ENCODE results near the gene RHBDL3.
"Not testable (repeated sequence)": the region's sequence is repeated elsewhere in the genome, so short reads cannot be mapped to it uniquely, and the experiment has no call there.

RHBDL3 gene

GRCh38 chr17:32319548-32319905, 53.9 kb downstream of the RHBDL3 start:
- peak; percentile 44 to 57 (median 49) for DNase-seq
- no peaks in the 10 kb centered on the region for H3K27me3 ChIP-seq (replicated peaks; ENCODE audit: control insufficient read depth, insufficient read depth, low read length, poor library complexity, severe bottlenecking)
- H3K4me1 ChIP-seq (ENCODE audit: control insufficient read depth, insufficient read depth, low read length, poor library complexity, severe bottlenecking) = peaks cover 10% of the 10 kb centered on the region
- no peak overlapping the region for H3K27ac ChIP-seq (ENCODE audit: insufficient read depth, low read length, poor library complexity, severe bottlenecking)
- H3K9me3 ChIP-seq (ENCODE audit: control insufficient read depth, low read length) = no peaks in the 10 kb centered on the region
- no peaks in the 10 kb centered on the region for H3K36me3 ChIP-seq (ENCODE audit: control insufficient read depth, insufficient read depth, low read length)
- H3K4me3 ChIP-seq (ENCODE audit: insufficient read depth, low read depth, low read length, poor library complexity, severe bottlenecking) = no peak overlapping the region

GRCh38 chr17:32320080-32320479, 54.4 kb downstream of the RHBDL3 start:
- not testable (repeated sequence) for DNase-seq; H3K9me3 ChIP-seq (ENCODE audit: control insufficient read depth, low read length); H3K4me3 ChIP-seq (ENCODE audit: insufficient read depth, low read depth, low read length, poor library complexity, severe bottlenecking); H3K36me3 ChIP-seq (ENCODE audit: control insufficient read depth, insufficient read depth, low read length); H3K27me3 ChIP-seq (replicated peaks; ENCODE audit: control insufficient read depth, insufficient read depth, low read length, poor library complexity, severe bottlenecking); H3K4me1 ChIP-seq (ENCODE audit: control insufficient read depth, insufficient read depth, low read length, poor library complexity, severe bottlenecking); H3K27ac ChIP-seq (ENCODE audit: insufficient read depth, low read length, poor library complexity, severe bottlenecking)

- H3K36me3 ChIP-seq (ENCODE audit: control insufficient read depth, insufficient read depth, low read length) = no peaks in the 10 kb centered on the region
- H3K9me3 ChIP-seq (ENCODE audit: control insufficient read depth, low read length) = no peaks in the 10 kb centered on the region
- no peak for DNase-seq
- no peak overlapping the region for H3K4me3 ChIP-seq (ENCODE audit: insufficient read depth, low read depth, low read length, poor library complexity, severe bottlenecking)
- H3K27ac ChIP-seq (ENCODE audit: insufficient read depth, low read length, poor library complexity, severe bottlenecking) = no peak overlapping the region
- no peaks in the 10 kb centered on the region for H3K27me3 ChIP-seq (replicated peaks; ENCODE audit: control insufficient read depth, insufficient read depth, low read length, poor library complexity, severe bottlenecking)
- H3K4me1 ChIP-seq (ENCODE audit: control insufficient read depth, insufficient read depth, low read length, poor library complexity, severe bottlenecking) = peaks cover 10% of the 10 kb centered on the region
Measured at GRCh38 chr17:32320847-32321246, 55.2 kb downstream of the RHBDL3 start.

- Histone ChIP-seq H3K4me3 (ENCODE audit: insufficient read depth, low read depth, low read length, poor library complexity, severe bottlenecking) (no peak overlapping the region), H3K36me3 (ENCODE audit: control insufficient read depth, insufficient read depth, low read length) (no peaks in the 10 kb centered on the region), H3K27ac (ENCODE audit: insufficient read depth, low read length, poor library complexity, severe bottlenecking) (no peak overlapping the region), H3K9me3 (ENCODE audit: control insufficient read depth, low read length) (no peaks in the 10 kb centered on the region), H3K27me3 (replicated peaks; ENCODE audit: control insufficient read depth, insufficient read depth, low read length, poor library complexity, severe bottlenecking) (no peaks in the 10 kb centered on the region), H3K4me1 (ENCODE audit: control insufficient read depth, insufficient read depth, low read length, poor library complexity, severe bottlenecking) (peaks cover 10% of the 10 kb centered on the region)
- DNase-seq = no peak
Measured at GRCh38 chr17:32323046-32323445, 57.4 kb downstream of the RHBDL3 start.

- peak in 1 of 3 donors; percentile 9 for DNase-seq
- H3K4me1 ChIP-seq (ENCODE audit: control insufficient read depth, insufficient read depth, low read length, poor library complexity, severe bottlenecking) = peaks cover 10% of the 10 kb centered on the region
- H3K9me3 ChIP-seq (ENCODE audit: control insufficient read depth, low read length) = no peaks in the 10 kb centered on the region
- peak overlapping the region; percentile 40 for H3K27ac ChIP-seq (ENCODE audit: insufficient read depth, low read length, poor library complexity, severe bottlenecking)
- no peaks in the 10 kb centered on the region for H3K36me3 ChIP-seq (ENCODE audit: control insufficient read depth, insufficient read depth, low read length)
- peak overlapping the region; percentile 24 for H3K4me3 ChIP-seq (ENCODE audit: insufficient read depth, low read depth, low read length, poor library complexity, severe bottlenecking)
- no peaks in the 10 kb centered on the region for H3K27me3 ChIP-seq (replicated peaks; ENCODE audit: control insufficient read depth, insufficient read depth, low read length, poor library complexity, severe bottlenecking)
Measured at GRCh38 chr17:32323811-32324491, 58.3 kb downstream of the RHBDL3 start.

GRCh38 chr17:32327911-32328310, 62.3 kb downstream of the RHBDL3 start:
- DNase-seq = no peak
- no peak overlapping the region for H3K4me3 ChIP-seq (ENCODE audit: insufficient read depth, low read depth, low read length, poor library complexity, severe bottlenecking)
- no peaks in the 10 kb centered on the region for H3K27me3 ChIP-seq (replicated peaks; ENCODE audit: control insufficient read depth, insufficient read depth, low read length, poor library complexity, severe bottlenecking)
- no peaks in the 10 kb centered on the region for H3K9me3 ChIP-seq (ENCODE audit: control insufficient read depth, low read length)
- peaks cover 12% of the 10 kb centered on the region for H3K4me1 ChIP-seq (ENCODE audit: control insufficient read depth, insufficient read depth, low read length, poor library complexity, severe bottlenecking)
- no peaks in the 10 kb centered on the region for H3K36me3 ChIP-seq (ENCODE audit: control insufficient read depth, insufficient read depth, low read length)
- H3K27ac ChIP-seq (ENCODE audit: insufficient read depth, low read length, poor library complexity, severe bottlenecking) = no peak overlapping the region

GRCh38 chr17:32330147-32330546, 64.5 kb downstream of the RHBDL3 start:
- Histone ChIP-seq H3K9me3 (ENCODE audit: control insufficient read depth, low read length) (no peaks in the 10 kb centered on the region), H3K27ac (ENCODE audit: insufficient read depth, low read length, poor library complexity, severe bottlenecking) (no peak overlapping the region), H3K36me3 (ENCODE audit: control insufficient read depth, insufficient read depth, low read length) (peaks cover 12% of the 10 kb centered on the region), H3K4me3 (ENCODE audit: insufficient read depth, low read depth, low read length, poor library complexity, severe bottlenecking) (no peak overlapping the region), H3K27me3 (replicated peaks; ENCODE audit: control insufficient read depth, insufficient read depth, low read length, poor library complexity, severe bottlenecking) (no peaks in the 10 kb centered on the region), H3K4me1 (ENCODE audit: control insufficient read depth, insufficient read depth, low read length, poor library complexity, severe bottlenecking) (peaks cover 2% of the 10 kb centered on the region)
- no peak for DNase-seq

- Histone ChIP-seq H3K27ac (ENCODE audit: insufficient read depth, low read length, poor library complexity, severe bottlenecking) (peak overlapping the region; percentile 21), H3K9me3 (ENCODE audit: control insufficient read depth, low read length) (no peaks in the 10 kb centered on the region), H3K4me3 (ENCODE audit: insufficient read depth, low read depth, low read length, poor library complexity, severe bottlenecking) (no peak overlapping the region), H3K36me3 (ENCODE audit: control insufficient read depth, insufficient read depth, low read length) (peaks cover 15% of the 10 kb centered on the region), H3K27me3 (replicated peaks; ENCODE audit: control insufficient read depth, insufficient read depth, low read length, poor library complexity, severe bottlenecking) (no peaks in the 10 kb centered on the region), H3K4me1 (ENCODE audit: control insufficient read depth, insufficient read depth, low read length, poor library complexity, severe bottlenecking) (peaks cover 2% of the 10 kb centered on the region)
- no peak for DNase-seq
Measured at GRCh38 chr17:32331243-32332040, 65.8 kb downstream of the RHBDL3 start.

GRCh38 chr17:32333187-32333586, 67.6 kb downstream of the RHBDL3 start:
- Histone ChIP-seq H3K27ac (ENCODE audit: insufficient read depth, low read length, poor library complexity, severe bottlenecking) (no peak overlapping the region), H3K4me1 (ENCODE audit: control insufficient read depth, insufficient read depth, low read length, poor library complexity, severe bottlenecking) (peaks cover 2% of the 10 kb centered on the region), H3K36me3 (ENCODE audit: control insufficient read depth, insufficient read depth, low read length) (peaks cover 24% of the 10 kb centered on the region), H3K9me3 (ENCODE audit: control insufficient read depth, low read length) (no peaks in the 10 kb centered on the region), H3K4me3 (ENCODE audit: insufficient read depth, low read depth, low read length, poor library complexity, severe bottlenecking) (no peak overlapping the region), H3K27me3 (replicated peaks; ENCODE audit: control insufficient read depth, insufficient read depth, low read length, poor library complexity, severe bottlenecking) (no peaks in the 10 kb centered on the region)
- no peak for DNase-seq

GRCh38 chr17:32335046-32335445, 69.4 kb downstream of the RHBDL3 start:
- H3K36me3 ChIP-seq (ENCODE audit: control insufficient read depth, insufficient read depth, low read length) = peaks cover 37% of the 10 kb centered on the region
- H3K27me3 ChIP-seq (replicated peaks; ENCODE audit: control insufficient read depth, insufficient read depth, low read length, poor library complexity, severe bottlenecking) = no peaks in the 10 kb centered on the region
- no peak for DNase-seq
- H3K4me3 ChIP-seq (ENCODE audit: insufficient read depth, low read depth, low read length, poor library complexity, severe bottlenecking) = no peak overlapping the region
- H3K9me3 ChIP-seq (ENCODE audit: control insufficient read depth, low read length) = no peaks in the 10 kb centered on the region
- no peak overlapping the region for H3K27ac ChIP-seq (ENCODE audit: insufficient read depth, low read length, poor library complexity, severe bottlenecking)
- H3K4me1 ChIP-seq (ENCODE audit: control insufficient read depth, insufficient read depth, low read length, poor library complexity, severe bottlenecking) = peaks cover 2% of the 10 kb centered on the region
